Endothelial cell of umbilical vein (primary cell): ENCODE measurements around the gene RALGPS1.

Source experiments
- CTCF ChIP-seq, 2 donors: IDR thresholded peaks; 1 replicate in 1 of 2; 2 replicates in 1 of 2; pipeline ENCODE4 v1.5.1; 2011; ENCODE audit warnings: low read length in 2 of 2, mild to moderate bottlenecking in 2 of 2, moderate library complexity in 2 of 2, control low read depth in 1 of 2, inconsistent platforms in 1 of 2, low read depth in 1 of 2; ENCODE audit not compliant: insufficient read depth in 1 of 2; ENCODE audit errors: extremely low read depth in 1 of 2
- EZH2 ChIP-seq: IDR thresholded peaks from 2 replicates; pipeline ENCODE4 v1.6.1; 2012; ENCODE audit warnings: borderline replicate concordance, low read depth, mild to moderate bottlenecking, moderate library complexity, low read length, inconsistent platforms; ENCODE audit not compliant: severe bottlenecking
- FOS ChIP-seq: IDR thresholded peaks from 2 replicates; pipeline ENCODE4 v1.6.1; 2011; ENCODE audit warnings: mild to moderate bottlenecking, low read length, moderate library complexity, borderline replicate concordance; ENCODE audit not compliant: insufficient read depth
- JUN ChIP-seq: IDR thresholded peaks from 2 replicates; pipeline ENCODE4 v1.6.1; 2011; ENCODE audit warnings: borderline replicate concordance, low read depth; ENCODE audit not compliant: insufficient read length, insufficient read depth
- MAX ChIP-seq: IDR thresholded peaks from 2 replicates; pipeline ENCODE4 v1.6.1; 2011; ENCODE audit not compliant: insufficient read depth, insufficient read length
- POLR2A ChIP-seq: IDR thresholded peaks from 2 replicates; pipeline ENCODE4 v1.6.1; 2012; ENCODE audit warnings: low read depth, mild to moderate bottlenecking, control low read depth, low read length
- POLR2AphosphoS5 ChIP-seq: IDR thresholded peaks from 2 replicates; pipeline ENCODE4 v1.6.1; 2012; ENCODE audit warnings: low read depth, mild to moderate bottlenecking, control low read depth, low read length, moderate library complexity; ENCODE audit not compliant: insufficient read depth

GRCh38 chr9:127159325-127159801 lies 244.8 kb downstream of the RALGPS1 start:
- TF ChIP-seq EZH2 (no peak), CTCF (IDR thresholded peaks at IDR 0.05; ENCODE audit: extremely low read depth in 1 of 2, insufficient read depth in 1 of 2, low read depth in 1 of 2, low read length in 2 of 2) (no peak), FOS (no peak), POLR2AphosphoS5 (no peak), MAX (peak; percentile 84), POLR2A (no peak), JUN (no peak)
